ENCODE results near the gene CMIP.

Gene CMIP

DNA sequence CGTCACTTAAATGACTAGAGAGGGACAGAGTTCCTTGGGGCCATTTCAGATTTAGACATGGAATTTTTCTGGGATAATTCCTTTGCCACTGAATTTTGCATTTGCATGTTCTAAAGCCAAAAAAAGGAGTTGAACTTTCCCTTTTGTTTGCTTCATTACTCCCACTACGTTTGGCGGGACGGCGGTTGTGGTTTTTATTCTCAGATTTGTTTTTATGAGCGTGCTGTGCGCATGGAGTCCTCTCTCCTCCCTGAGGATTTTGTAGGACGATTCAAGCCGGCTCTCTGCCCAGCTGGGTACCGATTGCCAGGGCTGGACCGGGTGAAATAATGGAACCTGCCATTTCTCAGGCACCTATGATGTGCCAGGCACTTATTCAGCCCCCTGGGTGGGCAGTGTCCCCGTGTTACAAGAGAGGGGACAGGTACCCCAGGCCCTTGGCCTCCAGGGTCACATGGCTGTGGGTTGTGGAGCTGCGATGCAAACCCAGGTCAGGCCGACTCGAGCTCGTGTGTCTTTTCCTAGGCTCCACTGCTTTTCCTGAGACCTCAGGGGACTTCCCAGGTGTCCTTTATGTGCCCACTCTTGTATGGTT lies 18.8 kb downstream of the CMIP start:
- no peak for DNase-seq (ENCODE audit: low read depth)
- H3K4me3 ChIP-seq (ENCODE audit: low read depth, low read length): no peak overlapping the region
- TF ChIP-seq, protein P1, sequence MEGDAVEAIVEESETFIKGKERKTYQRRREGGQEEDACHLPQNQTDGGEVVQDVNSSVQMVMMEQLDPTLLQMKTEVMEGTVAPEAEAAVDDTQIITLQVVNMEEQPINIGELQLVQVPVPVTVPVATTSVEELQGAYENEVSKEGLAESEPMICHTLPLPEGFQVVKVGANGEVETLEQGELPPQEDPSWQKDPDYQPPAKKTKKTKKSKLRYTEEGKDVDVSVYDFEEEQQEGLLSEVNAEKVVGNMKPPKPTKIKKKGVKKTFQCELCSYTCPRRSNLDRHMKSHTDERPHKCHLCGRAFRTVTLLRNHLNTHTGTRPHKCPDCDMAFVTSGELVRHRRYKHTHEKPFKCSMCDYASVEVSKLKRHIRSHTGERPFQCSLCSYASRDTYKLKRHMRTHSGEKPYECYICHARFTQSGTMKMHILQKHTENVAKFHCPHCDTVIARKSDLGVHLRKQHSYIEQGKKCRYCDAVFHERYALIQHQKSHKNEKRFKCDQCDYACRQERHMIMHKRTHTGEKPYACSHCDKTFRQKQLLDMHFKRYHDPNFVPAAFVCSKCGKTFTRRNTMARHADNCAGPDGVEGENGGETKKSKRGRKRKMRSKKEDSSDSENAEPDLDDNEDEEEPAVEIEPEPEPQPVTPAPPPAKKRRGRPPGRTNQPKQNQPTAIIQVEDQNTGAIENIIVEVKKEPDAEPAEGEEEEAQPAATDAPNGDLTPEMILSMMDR (IDR thresholded peaks at IDR 0.05; ENCODE audit: low read depth, low read length, missing control alignments): no peak

DNA sequence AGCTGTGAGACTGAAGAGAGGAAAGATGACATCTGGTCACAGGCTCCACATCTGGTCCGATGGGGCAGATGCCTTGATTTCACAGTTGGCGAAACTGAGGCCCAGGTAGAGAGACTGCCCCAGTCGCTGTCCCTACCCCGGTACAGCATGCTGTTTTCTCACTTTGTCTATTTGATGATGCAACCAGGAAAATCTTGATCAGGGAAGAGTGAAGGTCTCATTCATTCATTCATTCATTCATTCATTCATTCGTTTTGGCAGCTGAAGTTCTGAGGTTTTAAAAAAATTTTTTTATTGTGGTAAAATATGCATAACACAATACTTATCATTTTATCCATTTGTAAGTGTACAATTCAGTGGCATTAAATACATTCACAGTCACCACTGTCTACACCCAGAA lies 19.7 kb downstream of the CMIP start:
- TF ChIP-seq, protein P1 (IDR thresholded peaks at IDR 0.05; ENCODE audit: low read depth, low read length, missing control alignments): no peak
- DNase-seq (ENCODE audit: low read depth): no peak

DNA sequence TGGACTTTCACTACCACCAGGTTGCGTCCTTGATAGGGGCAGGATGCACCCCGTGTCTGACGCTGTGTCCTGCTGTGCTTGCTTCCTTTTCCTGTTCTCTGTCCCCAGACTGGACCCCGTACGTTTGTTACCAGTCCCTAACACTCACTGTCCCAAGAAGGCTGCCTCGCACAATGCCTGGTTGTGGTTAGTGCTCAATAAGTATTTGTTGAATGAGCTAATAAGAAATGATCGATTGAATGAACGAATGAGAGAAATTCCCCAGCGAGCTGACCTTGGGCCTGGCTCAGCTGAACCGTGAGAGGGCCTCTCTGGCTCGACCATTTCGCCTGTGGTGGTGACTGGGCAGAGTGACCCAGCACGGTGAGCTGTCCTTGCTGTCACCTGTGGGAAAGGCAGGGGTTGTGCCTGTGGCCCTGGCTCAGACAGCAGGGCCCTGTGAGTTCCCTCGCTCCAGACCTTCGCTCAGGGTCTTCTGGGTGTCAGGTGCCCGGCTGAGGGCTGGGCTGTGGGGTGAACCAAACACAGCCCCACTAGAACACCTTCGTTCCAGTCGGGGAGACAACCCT lies 20.9 kb downstream of the CMIP start:
- no peak for DNase-seq (ENCODE audit: low read depth)
- TF ChIP-seq, protein P1 (IDR thresholded peaks at IDR 0.05; ENCODE audit: low read depth, low read length, missing control alignments): no peak
- no peak overlapping the region for H3K4me3 ChIP-seq (ENCODE audit: low read depth, low read length)

More for the DNA sequence above, 19.7 kb downstream of the CMIP start:
- H3K4me3 ChIP-seq (ENCODE audit: low read depth, low read length): no peak overlapping the region

DNA sequence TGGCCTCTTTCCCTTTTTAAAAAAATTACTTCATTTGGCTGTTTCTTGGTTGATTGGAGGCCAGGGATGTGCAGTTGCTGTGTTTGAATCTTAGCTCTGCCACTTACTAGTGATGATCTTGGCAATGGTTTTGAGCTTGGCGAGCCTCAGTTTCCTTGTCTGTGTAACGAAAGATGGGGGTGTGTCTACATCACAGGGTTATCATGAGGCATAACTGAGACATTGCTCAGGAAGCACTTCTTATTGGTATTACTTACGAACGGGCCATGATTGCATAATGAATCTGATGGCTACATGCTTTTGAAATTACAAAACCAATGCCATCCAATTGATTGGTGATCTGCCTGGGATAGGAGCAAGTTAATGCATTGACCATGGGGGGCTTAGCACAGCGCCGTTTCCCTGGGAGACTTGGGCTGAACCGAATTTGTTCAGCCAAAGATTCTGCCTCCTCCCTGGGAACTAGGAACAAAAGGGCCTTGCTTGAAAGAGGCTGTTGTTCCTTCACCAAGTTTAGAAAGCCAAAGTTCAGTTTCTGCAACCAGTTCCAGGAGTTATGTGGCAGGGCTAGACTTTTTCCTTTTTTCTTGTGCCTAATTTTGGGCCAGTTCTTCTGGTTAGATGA lies 21.9 kb downstream of the CMIP start:
- H3K4me3 ChIP-seq (ENCODE audit: low read depth, low read length): no peak overlapping the region
- TF ChIP-seq, protein P1 (IDR thresholded peaks at IDR 0.05; ENCODE audit: low read depth, low read length, missing control alignments): no peak
- DNase-seq (ENCODE audit: low read depth): no peak

DNA sequence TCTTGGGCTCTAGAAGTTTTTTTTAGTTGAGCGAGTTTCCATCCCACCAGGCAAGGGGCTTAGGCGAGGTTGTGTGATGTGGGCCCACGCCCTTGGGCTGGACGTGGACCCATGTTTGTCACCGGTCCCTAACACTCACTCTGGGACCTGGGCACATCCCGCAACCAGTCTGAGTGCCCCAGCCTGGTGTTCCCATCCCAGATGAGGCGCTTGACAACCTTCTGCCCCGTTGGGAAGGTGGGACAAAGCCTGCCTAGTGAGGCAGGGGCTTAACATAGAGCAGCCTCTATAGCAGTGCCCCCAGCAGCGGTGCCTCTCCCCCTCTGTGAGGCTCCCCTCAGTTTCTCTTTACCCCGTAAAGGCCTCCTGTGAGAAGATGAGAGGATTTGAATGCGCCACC lies 22.5 kb downstream of the CMIP start:
- no peak overlapping the region for H3K4me3 ChIP-seq (ENCODE audit: low read depth, low read length)
- TF ChIP-seq, protein P1 (IDR thresholded peaks at IDR 0.05; ENCODE audit: low read depth, low read length, missing control alignments): no peak
- DNase-seq (ENCODE audit: low read depth): no peak

DNA sequence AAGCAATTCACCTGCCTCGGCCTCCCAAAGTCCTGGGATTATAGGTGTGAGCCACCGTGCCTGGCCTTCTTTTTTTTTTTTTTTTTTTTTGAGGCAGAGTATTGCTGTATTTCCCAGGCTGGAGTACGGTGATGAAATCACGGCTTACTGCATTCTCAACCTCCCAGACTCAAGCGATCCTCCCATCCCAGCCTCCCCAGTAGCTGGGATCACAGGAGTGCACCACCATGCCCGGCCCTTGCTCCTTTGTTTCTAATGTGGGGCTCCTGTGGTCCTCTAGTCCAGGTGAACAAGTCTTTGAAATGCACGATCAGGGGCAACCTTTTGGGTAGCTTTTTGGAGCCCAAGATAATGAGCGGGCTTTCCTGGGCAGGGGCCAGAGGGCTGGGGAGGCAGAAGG lies 23.2 kb downstream of the CMIP start:
- no peak for DNase-seq (ENCODE audit: low read depth)
- no peak overlapping the region for H3K4me3 ChIP-seq (ENCODE audit: low read depth, low read length)
- TF ChIP-seq, protein P1 (IDR thresholded peaks at IDR 0.05; ENCODE audit: low read depth, low read length, missing control alignments): no peak

All from GM12864 (cell line).